ENCODE measurements around the gene SPDYE3.
"Not testable (repeated sequence)": the region's sequence is repeated elsewhere in the genome, so short reads cannot be mapped to it uniquely, and the experiment has no call there.

DNA sequence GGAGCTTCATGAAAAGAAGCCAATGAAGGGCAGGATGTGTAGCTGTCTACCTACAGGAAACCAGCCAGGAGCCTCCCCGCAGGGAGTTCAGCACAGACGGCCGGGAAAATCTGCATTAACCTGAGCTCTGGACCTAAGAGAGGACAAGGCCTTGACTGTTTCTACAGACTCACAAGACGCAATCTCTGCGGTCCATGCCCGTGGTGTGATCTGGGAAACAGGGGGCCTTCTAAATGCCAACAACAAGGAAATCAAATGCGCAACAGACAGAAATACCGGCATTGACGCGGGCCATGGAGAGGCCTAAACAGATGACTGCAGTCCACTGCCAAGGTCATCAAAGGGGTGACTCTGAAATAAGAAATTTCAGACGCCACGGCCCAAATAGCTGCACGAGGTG, 16.7 kb downstream of the SPDYE3 start:
- TF ChIP-seq, protein P1, sequence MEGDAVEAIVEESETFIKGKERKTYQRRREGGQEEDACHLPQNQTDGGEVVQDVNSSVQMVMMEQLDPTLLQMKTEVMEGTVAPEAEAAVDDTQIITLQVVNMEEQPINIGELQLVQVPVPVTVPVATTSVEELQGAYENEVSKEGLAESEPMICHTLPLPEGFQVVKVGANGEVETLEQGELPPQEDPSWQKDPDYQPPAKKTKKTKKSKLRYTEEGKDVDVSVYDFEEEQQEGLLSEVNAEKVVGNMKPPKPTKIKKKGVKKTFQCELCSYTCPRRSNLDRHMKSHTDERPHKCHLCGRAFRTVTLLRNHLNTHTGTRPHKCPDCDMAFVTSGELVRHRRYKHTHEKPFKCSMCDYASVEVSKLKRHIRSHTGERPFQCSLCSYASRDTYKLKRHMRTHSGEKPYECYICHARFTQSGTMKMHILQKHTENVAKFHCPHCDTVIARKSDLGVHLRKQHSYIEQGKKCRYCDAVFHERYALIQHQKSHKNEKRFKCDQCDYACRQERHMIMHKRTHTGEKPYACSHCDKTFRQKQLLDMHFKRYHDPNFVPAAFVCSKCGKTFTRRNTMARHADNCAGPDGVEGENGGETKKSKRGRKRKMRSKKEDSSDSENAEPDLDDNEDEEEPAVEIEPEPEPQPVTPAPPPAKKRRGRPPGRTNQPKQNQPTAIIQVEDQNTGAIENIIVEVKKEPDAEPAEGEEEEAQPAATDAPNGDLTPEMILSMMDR (conservative IDR thresholded peaks at IDR 0.05 in 1 of 2, IDR thresholded peaks at IDR 0.05 in 1 of 2; ENCODE audit: extremely low read depth in 1 of 2, insufficient read depth in 1 of 2, low read depth in 1 of 2, low read length in 2 of 2) = not testable (repeated sequence)
- TF ChIP-seq EZH2 (IDR thresholded peaks at IDR 0.05; ENCODE audit: borderline replicate concordance, low read length) = not testable (repeated sequence)

Measured in mammary epithelial cell (primary cell).